ENCODE measurements around the gene CEACAM19. TPM values are rescaled to one million over a fixed set of nuclear protein-coding genes. Genes with fewer than 3 reads are reported as not detected.

The CEACAM19 gene
- total and polyA plus RNA-seq, 8 donors: 0.58 to 17.0 (median 2.8) TPM

DNA sequence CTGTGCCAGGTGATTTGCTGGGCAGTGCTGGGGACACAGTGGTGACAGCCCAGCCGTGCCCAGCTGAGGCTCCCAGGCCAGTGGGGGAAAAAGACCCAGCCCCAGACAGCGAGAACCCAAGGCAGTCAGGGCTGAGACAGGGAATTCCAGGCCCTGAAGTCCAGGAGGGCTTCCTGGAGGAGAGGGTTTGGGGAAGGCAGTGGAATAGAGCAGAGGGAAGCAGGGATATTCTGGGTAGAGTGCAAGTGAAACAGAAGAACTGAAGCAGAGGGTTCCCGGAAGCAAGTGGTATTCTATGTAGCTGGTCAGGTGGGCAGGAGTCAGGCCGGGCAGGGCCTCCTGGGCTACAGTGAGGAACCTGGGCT lies 26.4 kb downstream of the CEACAM19 start:
- Histone ChIP-seq H3K4me3 (no peak overlapping the region), H3K36me3 (no peaks in the 10 kb centered on the region), H3K4me1 (peaks cover 4 to 30% (median 20%) of the 10 kb centered on the region in 4 donors), H3K27ac (peak overlapping the region in 3 of 5 donors; percentile 9 to 28 (median 15)), H3K27me3 (peaks cover 0 to 19% (median 0%) of the 10 kb centered on the region in 3 donors), H3K9me3 (no peaks in the 10 kb centered on the region)
- no peak for TF ChIP-seq EP300 (IDR thresholded peaks at IDR 0.05)
- TF ChIP-seq, protein P1, sequence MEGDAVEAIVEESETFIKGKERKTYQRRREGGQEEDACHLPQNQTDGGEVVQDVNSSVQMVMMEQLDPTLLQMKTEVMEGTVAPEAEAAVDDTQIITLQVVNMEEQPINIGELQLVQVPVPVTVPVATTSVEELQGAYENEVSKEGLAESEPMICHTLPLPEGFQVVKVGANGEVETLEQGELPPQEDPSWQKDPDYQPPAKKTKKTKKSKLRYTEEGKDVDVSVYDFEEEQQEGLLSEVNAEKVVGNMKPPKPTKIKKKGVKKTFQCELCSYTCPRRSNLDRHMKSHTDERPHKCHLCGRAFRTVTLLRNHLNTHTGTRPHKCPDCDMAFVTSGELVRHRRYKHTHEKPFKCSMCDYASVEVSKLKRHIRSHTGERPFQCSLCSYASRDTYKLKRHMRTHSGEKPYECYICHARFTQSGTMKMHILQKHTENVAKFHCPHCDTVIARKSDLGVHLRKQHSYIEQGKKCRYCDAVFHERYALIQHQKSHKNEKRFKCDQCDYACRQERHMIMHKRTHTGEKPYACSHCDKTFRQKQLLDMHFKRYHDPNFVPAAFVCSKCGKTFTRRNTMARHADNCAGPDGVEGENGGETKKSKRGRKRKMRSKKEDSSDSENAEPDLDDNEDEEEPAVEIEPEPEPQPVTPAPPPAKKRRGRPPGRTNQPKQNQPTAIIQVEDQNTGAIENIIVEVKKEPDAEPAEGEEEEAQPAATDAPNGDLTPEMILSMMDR (IDR thresholded peaks at IDR 0.05): no peak
- TF ChIP-seq POLR2AphosphoS5 (IDR thresholded peaks at IDR 0.05): no peak
- TF ChIP-seq POLR2A (IDR thresholded peaks at IDR 0.05): no peak
- WGBS, 5 donors: 56 to 79% (median 70%) methylated on average over 4 of the region's 4 CpGs
- intact Hi-C loops (cut with DNase I; ENCODE audit: low total_unique reads): no loop called here
- no peak for DNase-seq

DNA sequence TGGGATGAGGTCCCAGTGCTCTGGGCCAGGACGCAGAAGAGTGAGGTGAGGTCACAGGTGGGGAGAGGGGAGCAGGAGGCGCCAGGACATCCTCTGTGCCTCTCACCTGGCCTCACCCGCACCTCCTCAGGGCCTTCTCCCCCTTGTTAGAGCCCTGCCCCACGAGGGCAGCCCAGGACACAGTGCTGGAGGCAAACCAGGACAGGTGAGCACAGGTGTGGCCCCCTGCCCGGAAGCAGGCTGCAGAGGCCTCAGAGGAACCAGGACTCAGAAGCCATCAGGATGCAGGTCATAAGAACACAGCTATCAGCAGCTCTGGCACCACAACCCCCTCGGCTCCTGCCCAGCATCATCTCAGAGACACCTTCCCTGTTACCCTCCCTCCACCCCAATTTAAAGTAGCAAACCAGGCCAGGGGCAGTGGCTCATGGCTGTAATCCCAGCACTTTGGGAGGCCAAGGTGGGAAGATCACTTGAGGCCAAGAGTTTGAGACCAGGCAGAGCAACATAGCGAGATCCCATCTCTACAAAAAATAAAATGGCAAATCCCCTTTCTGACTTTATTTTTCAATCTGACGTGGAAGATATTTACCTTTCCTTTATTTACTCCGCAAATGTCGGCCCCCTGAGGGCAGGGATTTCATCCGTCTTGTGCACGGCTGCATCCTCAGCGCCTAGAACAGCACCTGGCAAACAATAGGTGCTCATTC lies 27.4 kb downstream of the CEACAM19 start, which contains the start of gene CEACAM16:
Gene CEACAM16 (plus strand): TSS at position 660 of the 710 bp plus-strand sequence. CDS start 2,306 bp downstream, outside the sequence.
- no peaks in the 10 kb centered on the region for H3K36me3 ChIP-seq
- peaks cover 0 to 19% (median 0%) of the 10 kb centered on the region in 3 donors for H3K27me3 ChIP-seq
- WGBS, 5 donors: 66 to 87% (median 73%) methylated on average over 9 to 13 of the region's 13 CpGs
- intact Hi-C loops (cut with DNase I; ENCODE audit: low total_unique reads): no loop called here
- no peak within 1 kb of the TSS for H3K27ac ChIP-seq
- no peaks in the 10 kb centered on the region for H3K9me3 ChIP-seq
- peaks cover 4 to 28% (median 18%) of the 10 kb centered on the region in 4 donors for H3K4me1 ChIP-seq
- TF ChIP-seq EP300 (IDR thresholded peaks at IDR 0.05): no peak
- TF ChIP-seq, protein P1 (IDR thresholded peaks at IDR 0.05): no peak
- TF ChIP-seq POLR2A (IDR thresholded peaks at IDR 0.05): no peak
- TF ChIP-seq POLR2AphosphoS5 (IDR thresholded peaks at IDR 0.05): no peak
- DNase-seq: no peak
- H3K4me3 ChIP-seq: no peak within 1 kb of the TSS

DNA sequence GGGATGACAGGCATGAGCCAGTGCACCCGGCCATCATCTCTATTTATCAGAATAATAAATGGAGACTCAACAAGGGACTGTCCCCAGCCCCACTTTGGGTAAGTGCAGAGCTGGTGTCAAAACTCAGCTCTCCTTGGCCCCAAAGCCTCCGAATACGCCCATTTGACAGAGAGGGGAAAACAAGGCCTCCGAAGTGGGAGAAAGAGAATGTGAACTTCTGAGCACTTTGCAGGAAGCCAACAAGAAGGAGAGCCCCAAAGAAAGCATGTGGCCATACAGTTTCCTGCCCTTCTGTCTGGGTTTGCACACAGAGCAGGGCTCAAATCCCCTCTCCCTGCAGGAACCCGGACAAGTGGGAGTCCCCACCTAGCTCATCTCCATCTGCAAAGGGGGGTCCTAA lies 29.3 kb downstream of the CEACAM19 start:
- peaks cover 0 to 10% (median 6%) of the 10 kb centered on the region in 4 donors for H3K4me1 ChIP-seq
- intact Hi-C loops (cut with DNase I; ENCODE audit: low total_unique reads): no loop called here
- peaks cover 0 to 19% (median 0%) of the 10 kb centered on the region in 3 donors for H3K27me3 ChIP-seq
- H3K27ac ChIP-seq: no peak overlapping the region
- WGBS, 5 donors: 83 to 94% (median 91%) methylated on average over 5 of the region's 5 CpGs
- no peaks in the 10 kb centered on the region for H3K9me3 ChIP-seq
- no peak overlapping the region for H3K4me3 ChIP-seq
- TF ChIP-seq, protein P1 (IDR thresholded peaks at IDR 0.05): no peak
- TF ChIP-seq POLR2AphosphoS5 (IDR thresholded peaks at IDR 0.05) (no peak), POLR2A (IDR thresholded peaks at IDR 0.05) (no peak), EP300 (IDR thresholded peaks at IDR 0.05) (no peak)
- no peak for DNase-seq
- no peaks in the 10 kb centered on the region for H3K36me3 ChIP-seq

DNA sequence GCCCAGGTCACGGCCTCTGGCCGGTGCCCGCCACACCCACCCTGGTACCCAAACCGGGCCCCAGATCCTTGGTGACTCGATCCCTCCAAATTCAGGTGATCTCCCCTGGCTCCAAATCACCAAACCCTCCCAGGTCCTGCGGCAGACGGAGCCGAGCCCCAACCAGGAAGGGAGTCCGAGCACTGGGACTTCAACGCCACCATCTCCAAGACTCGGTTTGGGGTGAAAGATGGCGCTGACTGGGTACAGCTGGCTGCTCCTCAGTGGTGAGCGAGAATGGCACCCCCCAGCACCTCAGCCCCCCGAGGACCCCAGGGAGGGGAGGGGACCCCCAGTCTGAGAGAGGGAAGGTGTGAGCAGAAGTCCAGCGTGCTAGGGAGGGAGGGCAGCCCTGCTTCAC lies 29.9 kb downstream of the CEACAM19 start:
- no peaks in the 10 kb centered on the region for H3K9me3 ChIP-seq
- 74 to 82% (median 77%) methylated on average over 14 to 15 of the region's 15 CpGs for WGBS, 5 donors
- intact Hi-C loops (cut with DNase I; ENCODE audit: low total_unique reads): no loop called here
- TF ChIP-seq POLR2AphosphoS5 (IDR thresholded peaks at IDR 0.05) (no peak), POLR2A (IDR thresholded peaks at IDR 0.05) (no peak), EP300 (IDR thresholded peaks at IDR 0.05) (no peak)
- TF ChIP-seq, protein P1 (IDR thresholded peaks at IDR 0.05): no peak
- no peak for DNase-seq
- H3K27ac ChIP-seq: no peak overlapping the region
- H3K4me3 ChIP-seq: no peak overlapping the region
- H3K27me3 ChIP-seq: peaks cover 0 to 19% (median 0%) of the 10 kb centered on the region in 3 donors
- H3K36me3 ChIP-seq: no peaks in the 10 kb centered on the region
- H3K4me1 ChIP-seq: peaks cover 0 to 7% (median 2%) of the 10 kb centered on the region in 4 donors
